Activated T-helper 1 cell treated with anti-CD3 and anti-CD28 coated beads, Interleukin-2, amount 50 U/mL, for 16 hours (primary cell): ENCODE data around the gene IL26.
"Not testable (repeated sequence)": the region's sequence is repeated elsewhere in the genome, so short reads cannot be mapped to it uniquely, and the experiment has no call there.

Source experiments
- DNase-seq, 2 donors: peaks; one replicate each; pipeline ENCODE4 v3.0.0-alpha.2; 2020; ENCODE audit warnings: low read depth in 1 of 2, low spot score in 1 of 2

Gene IL26

GRCh38 chr12:68240079-68240478 lies 14.5 kb upstream of the IL26 start:
- DNase-seq: no peak

- DNase-seq: no peak
Measured at GRCh38 chr12:68239309-68239982, 13.8 kb upstream of the IL26 start.

- no peak for DNase-seq
Measured at GRCh38 chr12:68237619-68238018, 12.0 kb upstream of the IL26 start.

- no peak for DNase-seq
Measured at GRCh38 chr12:68237078-68237477, 11.5 kb upstream of the IL26 start.

GRCh38 chr12:68236421-68237059 lies 10.9 kb upstream of the IL26 start:
- no peak for DNase-seq

- no peak for DNase-seq
Measured at GRCh38 chr12:68235576-68235975, 10.0 kb upstream of the IL26 start.

- DNase-seq: no peak
Measured at GRCh38 chr12:68234140-68234539, 8.5 kb upstream of the IL26 start.

DNA sequence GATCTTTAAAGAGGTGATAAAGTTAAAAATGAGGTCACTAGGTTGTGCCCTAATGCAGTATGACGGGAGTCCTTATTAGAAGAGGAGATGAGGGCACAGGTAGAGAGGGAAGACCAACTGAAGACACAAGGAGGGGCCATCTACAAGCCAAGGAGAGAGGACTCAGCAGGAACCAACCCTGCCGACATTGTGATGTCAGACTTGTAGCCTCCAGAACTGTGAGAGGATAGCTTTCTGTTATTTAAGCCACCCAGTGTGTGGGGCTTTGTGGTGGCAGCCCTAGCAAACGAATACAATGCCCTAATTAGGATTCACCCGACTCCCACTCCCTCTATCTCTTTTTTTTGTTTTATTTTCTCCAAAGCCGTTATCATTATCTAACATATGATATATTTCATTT lies 7.9 kb upstream of the IL26 start:
- no peak for DNase-seq

GRCh38 chr12:68231691-68232090 lies 6.1 kb upstream of the IL26 start:
- no peak for DNase-seq

DNA sequence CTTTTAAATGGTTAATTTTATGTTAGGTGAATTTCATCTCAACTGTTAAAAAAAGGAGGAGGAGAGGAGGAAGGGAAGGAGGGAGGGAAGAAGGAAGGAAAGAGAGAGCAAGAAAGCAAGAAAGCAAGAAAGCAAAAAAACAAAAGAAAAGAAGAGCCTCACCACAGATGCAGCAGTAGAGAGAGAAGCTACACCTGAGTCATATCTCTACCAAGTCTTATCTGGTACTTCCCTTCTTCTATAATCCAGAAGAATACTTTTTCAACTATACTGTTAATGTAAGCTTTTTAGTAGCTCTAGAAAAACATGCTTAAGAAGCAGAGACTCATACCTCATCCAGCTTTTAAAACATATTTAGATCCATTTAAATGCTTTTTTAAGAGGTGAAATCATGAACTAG lies 5.6 kb upstream of the IL26 start:
- no peak for DNase-seq

DNA sequence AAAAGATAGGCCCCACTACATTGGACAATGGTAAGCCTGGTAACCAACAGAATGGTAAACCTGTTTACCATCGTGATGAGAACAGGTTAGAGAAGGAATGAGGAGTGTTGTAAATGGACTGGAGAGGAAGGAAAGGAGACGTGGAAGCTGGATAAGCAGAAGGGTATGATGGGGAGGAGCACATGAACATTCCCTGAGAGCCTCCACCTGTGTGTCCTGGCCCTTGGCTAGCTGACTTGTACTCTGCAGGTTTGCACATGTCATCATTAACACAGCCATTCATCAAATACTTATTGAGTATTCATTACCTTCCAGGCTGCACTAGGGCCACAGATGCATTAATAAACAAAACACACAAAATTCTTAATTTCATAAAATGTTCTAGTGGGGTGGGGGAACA lies 4.3 kb upstream of the IL26 start:
- no peak for DNase-seq

DNA sequence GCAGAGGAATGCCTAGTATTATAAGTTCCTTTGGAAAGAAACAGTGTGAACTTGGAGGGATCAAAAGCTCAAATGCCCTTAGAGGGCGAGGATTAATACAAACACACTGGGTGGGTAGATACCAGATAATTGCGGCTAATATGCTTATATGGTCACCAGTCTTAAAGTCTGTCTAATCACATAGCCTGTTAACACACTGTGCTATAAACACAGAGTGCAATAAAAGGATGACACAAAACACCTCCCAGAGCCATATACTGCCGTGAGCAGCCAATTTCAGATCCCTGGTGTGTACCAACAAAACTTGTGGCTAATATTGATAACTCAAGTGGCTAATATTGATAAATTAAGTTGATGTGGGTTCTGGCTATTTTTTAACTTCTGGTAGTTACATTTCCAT lies 1.7 kb upstream of the IL26 start:
- DNase-seq: no peak

DNA sequence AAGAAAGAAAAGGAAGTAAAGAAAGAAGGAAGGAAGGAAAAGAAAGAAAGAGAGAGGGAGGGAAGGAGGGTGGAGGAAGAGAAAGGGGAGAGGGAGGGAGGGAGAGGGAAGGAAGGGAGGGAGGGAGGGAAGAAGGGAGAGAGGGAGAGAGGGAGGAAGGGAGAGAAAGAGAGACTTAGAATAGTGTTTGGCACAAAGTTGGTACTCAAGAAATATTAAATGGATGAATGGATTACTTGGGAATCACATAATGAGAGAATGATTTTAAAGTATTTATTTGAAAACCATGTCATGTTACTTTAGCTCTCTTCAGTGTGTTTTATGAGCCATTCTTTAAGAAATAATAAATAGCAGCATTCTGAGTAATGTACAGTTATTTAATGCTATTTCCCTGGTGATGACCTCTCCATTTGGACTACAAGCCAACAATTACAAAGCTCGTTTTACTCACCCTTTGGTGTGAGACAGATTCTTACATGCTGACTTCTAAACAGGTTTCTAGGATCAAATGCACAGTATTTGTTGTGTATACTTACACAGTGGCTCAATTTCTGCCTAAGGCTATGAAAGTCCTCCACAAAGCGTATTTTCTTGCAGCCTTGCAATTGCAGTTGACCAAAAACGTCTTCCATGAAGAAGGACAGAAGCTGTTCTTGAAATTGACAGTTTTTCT lies 861 bp downstream of the IL26 start:
- no peak for DNase-seq

DNA sequence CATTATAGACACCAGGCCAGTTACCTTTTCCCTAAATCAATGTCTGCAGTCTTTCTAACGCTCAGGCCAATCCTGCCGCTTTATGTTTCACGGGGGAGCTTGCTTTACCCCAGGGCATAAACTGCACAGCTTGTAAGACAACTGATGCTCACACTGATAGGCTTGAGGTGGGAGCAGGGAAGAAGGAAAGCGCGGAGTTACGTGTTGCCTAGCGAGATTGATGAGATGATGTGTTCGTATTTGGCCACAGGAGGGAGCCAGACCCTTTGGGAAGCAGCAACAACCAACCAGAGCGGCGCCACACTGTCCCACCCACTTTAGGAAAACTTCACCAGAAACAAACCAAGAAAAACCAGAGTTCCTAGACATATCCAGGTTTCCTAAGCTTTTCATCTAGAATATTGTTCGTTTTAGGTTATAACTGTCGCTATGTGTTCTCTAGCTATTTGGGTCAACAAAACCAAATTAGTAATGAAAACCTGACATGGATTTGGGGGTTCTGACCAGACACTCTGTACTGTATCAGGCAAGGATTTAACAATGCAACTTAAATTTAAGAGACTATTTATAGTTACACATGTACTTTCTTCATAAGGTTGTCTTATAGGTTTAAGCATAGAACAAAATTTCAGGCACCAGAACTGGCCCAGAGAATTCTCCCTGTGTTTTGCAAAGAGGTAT lies 2.4 kb downstream of the IL26 start:
- peak; percentile 36 to 41 for DNase-seq

- DNase-seq: no peak
Measured at GRCh38 chr12:68222326-68222725, 3.3 kb downstream of the IL26 start.

DNA sequence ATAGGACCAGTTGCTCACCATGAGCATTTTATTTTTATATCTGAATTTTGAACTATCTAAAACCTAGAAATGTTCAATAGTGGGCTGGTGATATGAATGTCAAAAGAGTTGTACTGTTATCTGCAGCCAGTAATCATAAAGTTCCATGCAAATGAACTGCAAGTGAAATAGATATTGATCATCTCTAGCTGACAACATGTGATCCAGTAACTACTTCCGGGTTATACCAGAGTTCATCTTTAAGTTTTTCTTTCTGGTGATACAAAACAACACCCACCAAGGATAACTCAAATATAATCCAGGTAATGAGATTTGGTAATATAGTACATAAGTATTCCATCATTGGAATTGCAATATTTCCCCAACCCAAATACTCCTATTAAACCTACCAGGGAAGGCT lies 4.1 kb downstream of the IL26 start:
- DNase-seq: no peak

GRCh38 chr12:68210875-68211274 lies 14.7 kb downstream of the IL26 start:
- DNase-seq: no peak

DNA sequence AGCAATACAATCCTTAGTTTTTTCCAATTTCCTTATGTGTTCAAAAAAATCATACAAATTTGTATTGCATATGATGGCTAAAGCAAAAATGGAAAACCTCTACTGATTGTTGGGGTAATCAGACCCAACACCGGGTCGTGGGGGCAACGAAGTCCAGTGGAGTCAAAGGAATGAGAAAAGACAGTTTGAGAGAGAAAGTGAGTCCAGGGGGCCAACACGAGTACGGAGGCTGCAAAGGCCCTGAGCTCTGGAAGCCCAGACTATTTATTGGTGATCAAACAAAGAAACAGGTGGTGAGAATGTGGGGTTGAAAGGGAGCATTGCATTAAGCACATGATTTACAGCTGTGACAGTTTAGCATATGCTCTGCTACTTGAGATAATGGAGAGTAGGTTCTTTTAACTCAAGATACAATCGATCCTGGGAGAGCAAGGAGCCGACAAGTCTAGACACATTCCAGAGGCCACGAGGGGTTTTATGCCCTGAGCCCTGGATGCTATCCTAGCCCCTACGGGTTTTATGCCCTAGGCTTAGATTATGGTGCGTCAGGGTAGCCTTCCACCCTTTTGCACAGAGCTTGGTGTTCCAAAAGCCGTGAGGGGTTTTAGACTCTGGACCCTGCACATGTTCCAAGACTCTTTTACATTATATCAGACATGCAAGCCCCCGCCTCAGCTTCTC lies 16.4 kb downstream of the IL26 start:
- not testable (repeated sequence) for DNase-seq

DNA sequence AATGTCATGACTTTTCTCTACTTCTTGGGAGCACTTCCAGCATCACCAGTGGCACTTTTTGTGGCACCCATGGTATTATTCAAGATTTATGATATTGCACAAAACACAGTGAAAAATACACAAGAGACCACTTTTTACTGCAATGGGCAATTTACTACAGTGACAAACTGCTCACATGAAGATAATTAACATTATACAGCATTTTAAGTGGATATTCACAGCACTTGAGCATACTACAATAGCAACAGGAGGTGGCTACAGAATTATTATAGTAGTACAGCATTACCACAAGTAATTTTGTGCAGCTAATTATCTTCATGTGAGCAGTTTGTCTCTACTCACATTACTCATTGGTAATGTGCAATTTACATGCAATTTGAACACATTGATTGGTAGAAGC lies 18.3 kb downstream of the IL26 start:
- no peak for DNase-seq

DNA sequence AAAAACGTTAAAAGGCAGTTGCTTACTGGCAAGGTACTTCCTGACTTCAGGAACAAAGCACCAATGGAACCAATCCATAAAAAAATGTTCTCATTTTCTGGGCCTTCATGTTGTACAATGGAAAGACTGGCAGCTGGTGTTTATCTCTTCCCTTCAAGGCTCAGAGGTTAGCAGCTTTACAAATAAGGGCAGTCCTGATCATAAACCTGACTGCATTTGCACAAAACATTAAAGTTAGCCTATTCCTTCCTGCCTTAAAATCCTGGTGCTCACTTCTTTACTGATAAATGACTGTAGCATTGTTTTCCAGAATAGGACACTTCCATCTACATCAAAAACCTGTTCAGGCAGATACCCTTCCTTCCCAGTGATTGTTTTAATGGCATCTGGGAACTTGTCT lies 19.2 kb downstream of the IL26 start:
- no peak for DNase-seq

DNA sequence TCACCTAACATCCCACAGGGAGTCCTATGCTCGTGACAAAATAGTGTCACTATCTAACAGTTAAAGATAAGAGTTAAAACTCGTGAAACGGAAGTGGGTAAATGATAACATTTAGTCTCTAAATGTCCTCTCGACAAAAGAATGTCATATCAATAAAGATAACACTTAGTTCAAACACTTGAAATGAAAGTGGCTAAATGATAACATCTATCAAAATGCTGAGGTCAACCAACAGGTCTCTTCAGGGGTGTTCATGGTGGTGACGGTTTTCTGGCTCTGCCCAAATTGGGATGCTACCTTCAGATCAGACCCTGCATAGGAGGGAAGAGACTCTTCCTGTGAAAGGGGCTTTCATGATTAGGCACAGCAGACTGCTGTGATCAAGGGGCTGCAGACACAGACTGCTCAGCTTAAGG lies 22.1 kb downstream of the IL26 start:
- no peak for DNase-seq
